Naive thymus-derived CD8-positive, alpha-beta T cell (primary cell): ENCODE results near the gene USP14. TPM values are rescaled to one million over a fixed set of nuclear protein-coding genes. Genes with fewer than 3 reads are reported as not detected.

Experiments used
- ATAC-seq, 2 donors: fragments of 150-1000 bp; cut with Tn5 transposase in 1 of 2; sonication (Bioruptor Pico), chemical (Tn5 transposase) in 1 of 2; 1 replicate in 1 of 2; 2 replicates in 1 of 2; pipeline ENCODE4 v1.10.0; 2021; ENCODE audit warnings: mild to moderate bottlenecking in 2 of 2, moderate library complexity in 2 of 2
- POLR2A ChIA-PET: fragments of 350-600 bp; sonication (Branson Sonifier 250); formaldehyde crosslinking; loops from one replicate; lab custom pipeline; 2021; ENCODE audit warnings: antibody characterized with exemption; lab: Charles Lee
- DNase-seq, 10 donors: peaks; one replicate each; pipeline versions ENCODE4 v3.0.0 to v3.0.0-alpha.2; 2020 to 2022
- H3K27ac Mint-ChIP-seq, 10 donors: one replicate each; pipeline ENCODE4 v1.8.0; 2020 to 2022; ENCODE audit warnings: mild to moderate bottlenecking in 10 of 10, mixed read lengths in 10 of 10, moderate library complexity in 4 of 10, inconsistent platforms in 1 of 10
- H3K27me3 Mint-ChIP-seq, 5 donors: one replicate each; pipeline ENCODE4 v1.8.0; 2021 to 2022; ENCODE audit warnings: mixed read lengths in 5 of 5
- H3K36me3 Mint-ChIP-seq, 3 donors: one replicate each; pipeline ENCODE4 v1.8.0; 2020 to 2022; ENCODE audit warnings: mixed read lengths in 3 of 3, mild to moderate bottlenecking in 2 of 3, inconsistent platforms in 1 of 3
- H3K4me1 Mint-ChIP-seq, 4 donors: one replicate each; pipeline ENCODE4 v1.8.0; 2021 to 2022; ENCODE audit warnings: mixed read lengths in 4 of 4
- H3K4me3 Mint-ChIP-seq, 10 donors: one replicate each; pipeline ENCODE4 v1.8.0; 2020 to 2022; ENCODE audit warnings: mild to moderate bottlenecking in 10 of 10, mixed read lengths in 10 of 10, moderate library complexity in 6 of 10, inconsistent platforms in 1 of 10
- H3K9me3 Mint-ChIP-seq, 9 donors: one replicate each; pipeline ENCODE4 v1.8.0; 2020 to 2022; ENCODE audit warnings: mixed read lengths in 9 of 9, mild to moderate bottlenecking in 3 of 9, inconsistent platforms in 1 of 9, moderate library complexity in 1 of 9
- polyA plus RNA-seq, 3 donors: library from polyadenylated mRNA; unstranded; fragments of 300-500 nt; fragmentation: Illumina TruSeq; gene quantifications; one replicate each; pipeline ENCODE4 v1.2.3, GENCODE V29; 2021
- total RNA-seq, 8 experiments: library from RNA in 2 of 8; stranded (reverse) in 2 of 8; gene quantifications; one replicate each; pipeline ENCODE4 v1.2.3 and lab custom pipeline; 2021 to 2026

The USP14 gene
- total and polyA plus RNA-seq, 5 experiments from 2014 or later: 38.0 to 58.8 (median 39.0) TPM

GRCh38 chr18:213505-213904 lies 55.1 kb downstream of the USP14 start:
- Mint-ChIP-seq H3K36me3 (peaks cover 0 to 90% (median 22%) of the 10 kb centered on the region in 3 donors), H3K4me1 (peaks cover 0 to 5% (median under 1%) of the 10 kb centered on the region in 4 donors), H3K4me3 (no peak overlapping the region), H3K27me3 (no peaks in the 10 kb centered on the region), H3K9me3 (no peaks in the 10 kb centered on the region), H3K27ac (peak overlapping the region in 4 of 10 donors; percentile 11 to 63 (median 46))
- DNase-seq: no peak
- POLR2A ChIA-PET: no interaction called here
- ATAC-seq: no peak

GRCh38 chr18:213966-214365 lies 55.6 kb downstream of the USP14 start:
- H3K36me3 Mint-ChIP-seq: peaks cover 0 to 92% (median 22%) of the 10 kb centered on the region in 3 donors
- H3K9me3 Mint-ChIP-seq: no peaks in the 10 kb centered on the region
- peaks cover 0 to 5% (median under 1%) of the 10 kb centered on the region in 4 donors for H3K4me1 Mint-ChIP-seq
- H3K27ac Mint-ChIP-seq: peak overlapping the region in 2 of 10 donors; percentile 27 to 63
- no peak overlapping the region for H3K4me3 Mint-ChIP-seq
- no peak for ATAC-seq
- POLR2A ChIA-PET: no interaction called here
- H3K27me3 Mint-ChIP-seq: no peaks in the 10 kb centered on the region
- no peak for DNase-seq

GRCh38 chr18:215448-216010 lies 57.2 kb downstream of the USP14 start:
- H3K36me3 Mint-ChIP-seq: peaks cover 0 to 77% (median 18%) of the 10 kb centered on the region in 3 donors
- POLR2A ChIA-PET: no interaction called here
- H3K4me1 Mint-ChIP-seq: peaks cover 0 to 5% (median 0%) of the 10 kb centered on the region in 4 donors
- no peaks in the 10 kb centered on the region for H3K27me3 Mint-ChIP-seq
- DNase-seq: no peak
- no peak for ATAC-seq
- no peaks in the 10 kb centered on the region for H3K9me3 Mint-ChIP-seq
- H3K4me3 Mint-ChIP-seq: no peak overlapping the region
- H3K27ac Mint-ChIP-seq: peak overlapping the region in 2 of 10 donors; percentile 17 to 37

- POLR2A ChIA-PET: no interaction called here
- Mint-ChIP-seq H3K27ac (peak overlapping the region in 7 of 10 donors; percentile 4 to 93 (median 49)), H3K9me3 (no peaks in the 10 kb centered on the region), H3K4me1 (peaks cover 0 to 5% (median 0%) of the 10 kb centered on the region in 4 donors), H3K36me3 (peaks cover 0 to 72% (median 10%) of the 10 kb centered on the region in 3 donors), H3K27me3 (no peaks in the 10 kb centered on the region), H3K4me3 (no peak overlapping the region)
- no peak for DNase-seq
- ATAC-seq: no peak
Measured at GRCh38 chr18:217532-218336, 59.4 kb downstream of the USP14 start.

GRCh38 chr18:220708-221107 lies 62.4 kb downstream of the USP14 start:
- no peak for DNase-seq
- no peaks in the 10 kb centered on the region for H3K9me3 Mint-ChIP-seq
- peaks cover 3 to 74% (median 9%) of the 10 kb centered on the region in 3 donors for H3K36me3 Mint-ChIP-seq
- H3K4me3 Mint-ChIP-seq: no peak overlapping the region
- H3K27me3 Mint-ChIP-seq: no peaks in the 10 kb centered on the region
- H3K27ac Mint-ChIP-seq: peak overlapping the region; percentile 1 to 73 (median 40)
- ATAC-seq: no peak
- POLR2A ChIA-PET: no interaction called here
- peaks cover 0 to 5% (median 0%) of the 10 kb centered on the region in 4 donors for H3K4me1 Mint-ChIP-seq

GRCh38 chr18:225745-226144 lies 67.4 kb downstream of the USP14 start:
- Mint-ChIP-seq H3K27me3 (no peaks in the 10 kb centered on the region), H3K4me3 (no peak overlapping the region), H3K27ac (peak overlapping the region in 2 of 10 donors; percentile 6 to 61), H3K4me1 (peaks cover 0 to 8% (median 1%) of the 10 kb centered on the region in 4 donors), H3K36me3 (peaks cover 20 to 76% (median 25%) of the 10 kb centered on the region in 3 donors), H3K9me3 (no peaks in the 10 kb centered on the region)
- DNase-seq (no peak), ATAC-seq (no peak)
- POLR2A ChIA-PET: no interaction called here

- peaks cover 20 to 65% (median 24%) of the 10 kb centered on the region in 3 donors for H3K36me3 Mint-ChIP-seq
- POLR2A ChIA-PET: interaction anchor here (0.9 kb wide), 1 partner anchor 22 kb away, joined by 3 read pairs; no protein-coding TSS in a partner anchor
- DNase-seq (no peak), ATAC-seq (no peak)
- H3K27ac Mint-ChIP-seq: no peak overlapping the region
- H3K4me1 Mint-ChIP-seq: peaks cover 0 to 8% (median 1%) of the 10 kb centered on the region in 4 donors
- no peaks in the 10 kb centered on the region for H3K9me3 Mint-ChIP-seq
- no peak overlapping the region for H3K4me3 Mint-ChIP-seq
- no peaks in the 10 kb centered on the region for H3K27me3 Mint-ChIP-seq
Measured at GRCh38 chr18:227374-227773, 69.0 kb downstream of the USP14 start.

- H3K36me3 Mint-ChIP-seq: peaks cover 20 to 63% (median 27%) of the 10 kb centered on the region in 3 donors
- H3K27ac Mint-ChIP-seq: peak overlapping the region in 3 of 10 donors; percentile 11 to 30 (median 14)
- ATAC-seq: no peak
- no peak for DNase-seq
- H3K4me1 Mint-ChIP-seq: peaks cover 0 to 8% (median 1%) of the 10 kb centered on the region in 4 donors
- no peaks in the 10 kb centered on the region for H3K9me3 Mint-ChIP-seq
- POLR2A ChIA-PET: interaction anchor here (0.9 kb wide), 1 partner anchor 23 kb away, joined by 3 read pairs; no protein-coding TSS in a partner anchor
- no peaks in the 10 kb centered on the region for H3K27me3 Mint-ChIP-seq
- H3K4me3 Mint-ChIP-seq: no peak overlapping the region
Measured at GRCh38 chr18:227902-228301, 69.5 kb downstream of the USP14 start.

- DNase-seq: no peak
- peaks cover 20 to 57% (median 27%) of the 10 kb centered on the region in 3 donors for H3K36me3 Mint-ChIP-seq
- ATAC-seq: no peak
- H3K4me3 Mint-ChIP-seq: no peak overlapping the region
- POLR2A ChIA-PET: no interaction called here
- peaks cover 0 to 8% (median 1%) of the 10 kb centered on the region in 4 donors for H3K4me1 Mint-ChIP-seq
- no peaks in the 10 kb centered on the region for H3K9me3 Mint-ChIP-seq
- H3K27me3 Mint-ChIP-seq: no peaks in the 10 kb centered on the region
- H3K27ac Mint-ChIP-seq: peak overlapping the region in 4 of 10 donors; percentile 21 to 58 (median 40)
Measured at GRCh38 chr18:228586-228985, 70.2 kb downstream of the USP14 start.

- Mint-ChIP-seq H3K27ac (no peak overlapping the region), H3K27me3 (no peaks in the 10 kb centered on the region)
Measured at GRCh38 chr18:231563-231962, 73.2 kb downstream of the USP14 start.

GRCh38 chr18:240175-240574 lies 81.8 kb downstream of the USP14 start:
- H3K9me3 Mint-ChIP-seq: no peaks in the 10 kb centered on the region
- POLR2A ChIA-PET: no interaction called here
- H3K27me3 Mint-ChIP-seq: no peaks in the 10 kb centered on the region
- H3K36me3 Mint-ChIP-seq: peaks cover 5 to 52% (median 19%) of the 10 kb centered on the region in 3 donors
- ATAC-seq: no peak
- no peak for DNase-seq
- H3K4me1 Mint-ChIP-seq: peaks cover 0 to 8% (median 5%) of the 10 kb centered on the region in 4 donors
- no peak overlapping the region for H3K4me3 Mint-ChIP-seq
- no peak overlapping the region for H3K27ac Mint-ChIP-seq

More at GRCh38 chr18:231563-231962, 73.2 kb downstream of the USP14 start:
- ATAC-seq (no peak), DNase-seq (no peak)
- Mint-ChIP-seq H3K4me1 (peaks cover 0 to 8% (median 2%) of the 10 kb centered on the region in 4 donors), H3K36me3 (peaks cover 8 to 31% (median 17%) of the 10 kb centered on the region in 3 donors), H3K9me3 (no peaks in the 10 kb centered on the region), H3K4me3 (no peak overlapping the region)
- POLR2A ChIA-PET: no interaction called here

GRCh38 chr18:245282-245847 lies 87.0 kb downstream of the USP14 start:
- H3K27ac Mint-ChIP-seq: peak overlapping the region in 3 of 10 donors; percentile 36 to 70 (median 46)
- H3K27me3 Mint-ChIP-seq: no peaks in the 10 kb centered on the region
- ATAC-seq: no peak
- no peaks in the 10 kb centered on the region for H3K9me3 Mint-ChIP-seq
- DNase-seq: no peak
- POLR2A ChIA-PET: no interaction called here
- no peak overlapping the region for H3K4me3 Mint-ChIP-seq
- H3K4me1 Mint-ChIP-seq: peaks cover 0 to 9% (median 5%) of the 10 kb centered on the region in 4 donors
- H3K36me3 Mint-ChIP-seq: peaks cover 10 to 85% (median 36%) of the 10 kb centered on the region in 3 donors
